Measurements from ENCODE around the gene SECISBP2L.

DNA sequence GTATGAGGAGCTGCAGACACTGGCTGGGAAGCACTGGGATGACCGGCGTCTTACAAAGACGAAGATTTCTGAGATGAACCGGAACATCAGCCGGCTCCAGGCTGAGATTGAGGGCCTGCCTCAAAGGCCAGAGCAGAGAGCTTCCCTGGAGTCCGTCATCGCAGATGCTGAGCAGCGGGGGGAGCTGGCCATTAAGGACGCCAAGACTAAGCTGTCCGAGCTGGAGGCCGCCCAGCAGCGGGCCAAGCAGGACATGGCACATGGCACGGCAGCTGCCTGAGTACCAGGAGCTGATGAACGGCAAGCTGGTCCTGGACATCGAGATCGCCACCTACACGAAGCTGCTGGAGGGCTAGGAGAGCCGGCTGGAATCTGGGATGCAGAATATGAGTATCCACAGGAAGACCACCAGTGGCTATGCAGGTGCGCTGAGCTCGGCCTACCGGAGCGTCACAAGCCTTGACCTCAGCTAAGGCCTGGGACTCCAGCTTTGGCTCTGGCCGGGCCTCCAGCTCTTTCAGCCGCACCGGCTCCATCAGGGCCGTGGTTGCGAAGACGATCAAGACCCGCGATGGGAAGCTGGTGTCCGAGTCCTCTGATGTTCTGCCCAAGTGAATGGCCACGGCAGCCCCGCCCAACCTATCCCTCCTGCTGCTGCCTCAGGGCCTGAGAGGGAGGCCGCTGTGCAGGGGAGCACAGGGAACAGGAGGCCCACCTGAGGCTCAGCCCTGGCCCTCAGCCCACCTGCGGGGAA lies 73.3 kb downstream of the SECISBP2L start:
- TF ChIP-seq SNAI2 (CRISPR knock-in tag; IDR thresholded peaks at IDR 0.05), result no peak
- no peak for TF ChIP-seq RARB (CRISPR knock-in tag; IDR thresholded peaks at IDR 0.05)
- TF ChIP-seq ZFP30 (CRISPR knock-in tag; IDR thresholded peaks at IDR 0.05), result no peak
- TF ChIP-seq, protein P1, sequence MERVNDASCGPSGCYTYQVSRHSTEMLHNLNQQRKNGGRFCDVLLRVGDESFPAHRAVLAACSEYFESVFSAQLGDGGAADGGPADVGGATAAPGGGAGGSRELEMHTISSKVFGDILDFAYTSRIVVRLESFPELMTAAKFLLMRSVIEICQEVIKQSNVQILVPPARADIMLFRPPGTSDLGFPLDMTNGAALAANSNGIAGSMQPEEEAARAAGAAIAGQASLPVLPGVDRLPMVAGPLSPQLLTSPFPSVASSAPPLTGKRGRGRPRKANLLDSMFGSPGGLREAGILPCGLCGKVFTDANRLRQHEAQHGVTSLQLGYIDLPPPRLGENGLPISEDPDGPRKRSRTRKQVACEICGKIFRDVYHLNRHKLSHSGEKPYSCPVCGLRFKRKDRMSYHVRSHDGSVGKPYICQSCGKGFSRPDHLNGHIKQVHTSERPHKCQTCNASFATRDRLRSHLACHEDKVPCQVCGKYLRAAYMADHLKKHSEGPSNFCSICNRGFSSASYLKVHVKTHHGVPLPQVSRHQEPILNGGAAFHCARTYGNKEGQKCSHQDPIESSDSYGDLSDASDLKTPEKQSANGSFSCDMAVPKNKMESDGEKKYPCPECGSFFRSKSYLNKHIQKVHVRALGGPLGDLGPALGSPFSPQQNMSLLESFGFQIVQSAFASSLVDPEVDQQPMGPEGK (CRISPR knock-in tag; IDR thresholded peaks at IDR 0.05; ENCODE audit: borderline replicate concordance), result no peak
- no peak for TF ChIP-seq TCF4 (CRISPR knock-in tag; IDR thresholded peaks at IDR 0.05; ENCODE audit: borderline replicate concordance)
- TF ChIP-seq ISL1 (CRISPR knock-in tag; IDR thresholded peaks at IDR 0.05), result no peak
